Uterine smooth muscle cell (primary cell): ENCODE data around the gene SNRPD3. TPM values are rescaled to one million over a fixed set of nuclear protein-coding genes. Genes with fewer than 3 reads are reported as not detected.

Source experiments
- total RNA-seq: library from RNA; depleted of rRNA; stranded (reverse); fragments of >200 nt; gene quantifications from 2 replicates; pipeline ENCODE4 v1.2.3, GENCODE V29; 2014

The SNRPD3 gene
- total RNA-seq = 115 and 221 TPM in 2 replicates

DNA sequence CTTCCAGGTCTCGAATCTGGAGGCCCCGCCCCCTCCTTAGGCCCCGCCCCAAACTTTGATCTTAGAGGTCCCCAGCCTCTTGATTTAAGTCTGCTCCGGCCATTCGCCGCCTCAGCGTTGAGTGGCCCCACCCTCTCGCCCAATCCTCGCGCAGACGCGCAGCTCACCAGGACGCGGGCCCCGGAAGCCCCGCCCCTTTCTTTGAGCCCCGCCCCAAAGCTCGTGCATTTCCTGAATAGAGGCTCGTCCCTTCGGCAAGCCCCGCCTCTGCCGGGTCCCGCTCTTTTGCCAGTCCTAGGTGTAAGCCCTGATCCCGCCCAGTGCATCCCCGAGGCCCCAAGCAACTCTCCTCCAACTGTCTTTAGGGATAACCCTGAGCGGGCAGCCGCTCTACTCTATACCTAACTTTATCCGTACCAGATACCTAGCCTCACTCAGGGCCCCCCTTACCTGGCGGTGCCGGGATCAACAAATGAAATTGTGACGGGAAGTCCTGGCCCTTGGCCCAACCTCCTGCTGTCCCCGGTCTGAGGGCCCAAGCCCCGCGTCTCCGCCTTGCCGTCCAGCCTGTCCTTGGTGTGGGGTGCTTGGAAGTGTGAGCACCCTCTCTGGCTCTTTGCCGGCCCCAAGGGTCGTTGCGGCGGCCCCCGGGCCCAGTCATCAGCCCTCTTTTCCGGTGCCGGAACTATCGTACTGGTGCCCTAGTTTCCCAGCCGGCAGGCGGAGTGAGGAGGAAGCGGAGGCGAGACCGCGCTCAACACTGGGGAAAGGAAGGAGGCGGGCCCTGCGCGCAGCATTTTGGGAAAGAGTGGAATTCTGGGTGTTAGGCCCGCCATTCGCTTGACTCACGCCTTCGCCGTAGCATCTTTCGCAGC is at the start of gene SNRPD3:
TSS of gene SNRPD3 (plus strand) at position 835 of the 875 bp plus-strand sequence. CDS start 1,676 bp downstream, outside the sequence.

DNA sequence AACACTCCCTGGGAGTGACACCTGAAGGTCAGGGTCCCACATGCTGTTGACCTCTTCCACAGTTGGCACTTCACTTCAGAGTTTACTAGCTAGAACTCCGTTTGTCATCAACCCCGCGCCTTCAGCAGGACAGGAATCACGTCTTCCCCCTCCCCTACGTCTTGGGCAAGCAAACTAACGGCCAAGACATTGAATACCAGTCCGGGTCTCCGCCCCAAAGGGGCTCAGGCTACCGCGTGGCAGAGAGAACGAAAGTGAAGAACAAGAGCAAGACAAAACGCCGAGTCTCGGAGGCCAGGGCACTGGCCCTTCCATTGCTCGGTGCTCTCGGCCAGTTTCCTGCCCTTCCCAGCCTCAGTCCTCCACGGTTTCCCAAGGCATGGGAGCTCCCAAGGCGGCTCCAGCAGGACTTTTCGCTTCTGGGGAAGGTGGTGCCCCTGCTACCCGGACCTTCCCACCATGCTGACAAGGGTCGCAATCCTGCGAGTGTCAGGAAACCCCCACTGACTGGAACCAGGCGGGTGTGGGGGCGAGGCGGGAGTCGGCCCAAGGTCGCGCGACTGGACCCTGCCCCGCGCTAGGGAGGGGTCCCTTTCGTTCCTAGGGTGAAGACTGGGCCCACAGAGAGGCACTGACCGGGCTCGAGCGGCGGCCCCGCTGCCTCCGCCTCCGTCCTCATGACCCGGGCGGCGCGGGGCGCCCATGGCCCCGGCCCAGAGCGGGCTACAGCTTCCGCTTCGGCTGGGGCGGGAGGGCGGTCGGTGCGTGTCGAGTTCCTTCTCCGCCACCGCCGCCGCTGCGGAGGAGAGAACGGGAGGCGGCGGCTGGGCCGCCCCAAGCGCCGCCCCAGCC is 1.3 kb upstream of the SNRPD3 start, which contains the start of gene GUCD1:
TSS of gene GUCD1 (minus strand) at position 826 of the 852 bp plus-strand sequence. CDS start at position 679, 147 bp downstream.

DNA sequence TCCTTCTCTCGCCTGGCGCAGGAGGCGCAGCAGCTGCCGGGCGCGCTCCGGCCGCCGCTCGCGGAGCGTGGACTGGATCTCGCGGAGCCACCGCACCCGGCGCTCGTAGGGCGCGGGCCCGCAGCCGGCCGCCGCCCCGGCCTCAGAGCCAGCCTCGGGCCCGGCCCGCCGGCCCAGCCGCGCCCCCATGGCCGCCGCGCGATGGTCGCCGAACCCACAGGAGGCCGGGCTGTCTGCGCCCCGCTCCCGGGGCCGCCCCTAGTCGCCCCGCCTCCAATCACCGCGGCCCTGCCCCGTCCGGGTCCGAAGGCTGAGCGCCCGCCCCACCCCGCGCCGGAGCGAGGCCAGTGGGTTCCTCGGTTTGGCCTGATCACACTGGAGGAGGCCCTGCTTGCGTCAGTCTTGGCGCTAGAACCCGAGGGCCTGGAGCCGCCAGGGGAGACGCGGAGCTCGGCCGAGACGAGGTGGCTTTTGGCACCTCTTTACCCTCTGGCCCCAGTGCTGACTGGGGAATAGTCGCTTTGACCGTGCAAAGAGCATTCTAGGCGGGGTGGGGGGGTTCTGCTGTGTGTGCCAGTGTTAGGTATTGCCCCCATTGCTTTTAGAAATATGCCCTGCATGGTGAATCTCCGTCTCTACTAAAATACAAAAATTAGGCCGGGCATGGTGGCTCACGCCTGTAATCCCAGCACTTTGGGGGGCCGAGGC is 37.2 kb downstream of the SNRPD3 start, which contains the start of gene LRRC75B:
TSS of gene LRRC75B (minus strand) at position 223 of the 708 bp plus-strand sequence. CDS start at position 189, 34 bp downstream.

DNA sequence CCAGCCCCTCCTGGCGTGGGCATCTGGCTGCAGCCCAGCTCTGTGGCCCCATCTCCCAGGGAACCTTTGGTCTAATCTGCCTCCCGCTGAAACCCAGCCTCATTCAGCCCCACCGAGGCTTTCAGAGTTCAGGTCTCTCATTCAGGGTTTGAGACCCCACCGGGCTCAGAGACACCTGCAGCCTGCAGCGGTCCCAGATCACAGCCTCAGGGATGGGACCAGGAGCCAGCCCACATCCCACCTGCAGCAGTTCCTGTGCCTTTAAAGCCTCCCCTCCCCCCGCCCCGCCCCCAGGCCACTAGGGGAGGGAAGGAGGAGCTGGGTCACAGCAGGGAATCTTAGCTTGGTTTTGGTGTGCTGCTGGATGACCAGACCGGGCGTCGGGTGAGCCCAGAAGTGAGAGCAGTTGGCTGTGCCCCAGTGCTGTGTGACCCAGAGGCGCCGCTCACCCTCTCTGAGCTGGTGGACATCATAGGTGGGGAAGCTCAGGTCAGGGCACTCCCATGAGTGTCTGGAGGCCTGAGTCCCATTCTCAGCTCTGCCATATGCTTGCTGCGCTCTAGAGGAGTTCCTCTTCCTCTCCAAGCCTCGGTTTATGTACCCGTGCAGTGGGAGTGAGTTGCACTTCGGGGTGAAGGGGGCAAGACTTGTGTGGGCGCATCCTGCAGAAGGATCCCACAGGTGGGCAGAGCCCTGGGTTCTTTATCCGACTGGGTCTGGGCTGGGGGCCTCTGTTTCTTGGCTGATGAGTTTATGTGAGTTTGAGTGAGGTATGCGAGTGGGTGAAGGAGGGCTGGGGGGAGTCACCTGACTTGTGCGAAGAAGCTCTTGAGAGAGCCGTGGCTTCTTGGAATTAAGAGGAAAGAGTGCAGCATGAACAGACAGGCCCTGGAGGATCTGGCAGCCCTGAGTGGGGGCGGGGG is 47.3 kb downstream of the SNRPD3 start, which contains the start of gene GGT1:
TSS of gene GGT1 (plus strand) at position 347 of the 923 bp plus-strand sequence. CDS start 7,889 bp downstream, outside the sequence.

Other genes with a start within 250 kb of the SNRPD3 start
- gene ADORA2A, start 128.4 kb upstream of the SNRPD3 start, total RNA-seq = 1.00 and 1.1 TPM in 2 replicates
- not detected in 2 replicates for gene UPB1, start 60.7 kb upstream of the SNRPD3 start, total RNA-seq
- 142 and 169 TPM in 2 replicates for gene GUCD1, start 861 bp upstream of the SNRPD3 start, total RNA-seq
- gene LRRC75B, start 37.1 kb downstream of the SNRPD3 start, total RNA-seq = 6.5 and 10.1 TPM in 2 replicates
- gene GGT1, start 47.2 kb downstream of the SNRPD3 start, total RNA-seq = 1.8 and 3.0 TPM in 2 replicates
- gene PIWIL3, start 218.7 kb downstream of the SNRPD3 start, total RNA-seq = not detected in 2 replicates